ENCODE results near the gene EPDR1. TPM values are rescaled to one million over a fixed set of nuclear protein-coding genes. Genes with fewer than 3 reads are reported as not detected.
A peak's percentile ranks its signal among the peaks of the same experiment; 100 is the strongest.

The EPDR1 gene
- total and polyA plus RNA-seq, 2 of the 4 experiments (the other 2 are of a cell fraction): under 0.01 to 0.09 TPM

DNA sequence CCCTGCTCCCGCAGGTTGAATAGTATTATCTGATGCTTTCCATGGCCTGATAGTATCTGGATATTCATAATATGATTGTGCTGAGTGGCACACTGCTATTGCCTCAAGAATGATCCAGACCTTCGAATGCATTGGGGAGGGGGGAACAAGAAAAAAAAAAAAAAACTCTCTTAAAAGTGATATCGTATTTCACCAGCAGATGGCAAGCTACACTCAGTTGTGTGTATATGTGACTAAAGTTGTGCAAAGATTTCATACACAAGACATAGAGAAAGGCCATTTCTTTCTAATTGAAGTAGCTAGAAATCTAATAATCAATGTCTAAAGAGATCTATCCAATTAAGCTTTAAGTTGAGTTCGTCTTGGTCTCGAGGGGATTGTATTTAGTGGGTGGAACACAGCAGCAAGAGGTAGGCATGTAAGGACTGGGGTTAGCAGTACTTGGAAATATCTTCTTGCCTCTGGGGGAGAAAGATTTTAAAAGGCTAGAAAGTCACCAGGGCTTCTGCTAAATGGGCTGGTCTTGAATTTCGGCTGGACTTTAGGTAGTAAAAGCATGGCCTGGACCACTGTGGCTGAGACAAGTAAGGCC lies 19.1 kb upstream of the EPDR1 start:
- H3K9me1 ChIP-seq (ENCODE audit: insufficient read depth, low read length): no peaks in the 10 kb centered on the region
- no peaks in the 10 kb centered on the region for H3K36me3 ChIP-seq (ENCODE audit: control insufficient read depth, insufficient read depth, low read length)
- no peak overlapping the region for H2BK20ac ChIP-seq (ENCODE audit: low read depth, low read length)
- H2BK120ac ChIP-seq (ENCODE audit: low read depth, low read length): no peak overlapping the region
- WGBS, 2 experiments (ENCODE audit: extremely low coverage in 2 of 2, insufficient read length in 1 of 2): no CpG with 5 or more reads among the region's 6 CpGs
- H2BK15ac ChIP-seq (ENCODE audit: low read depth, low read length): no peak overlapping the region
- H2AK9ac ChIP-seq (replicated peaks; ENCODE audit: low read depth, low read length, poor library complexity): no peak overlapping the region
- no peaks in the 10 kb centered on the region; the same call in 1 of the 2 replicates for H3K4me1 ChIP-seq (ENCODE audit: control insufficient read depth, insufficient read depth, low read length)
- H3K56ac ChIP-seq (ENCODE audit: extremely low read depth, insufficient read depth, low read length): no peak overlapping the region
- no peak overlapping the region for H4K91ac ChIP-seq (ENCODE audit: insufficient read depth, low read depth, low read length)
- H3K27me3 ChIP-seq (ENCODE audit: control insufficient read depth, insufficient read depth, low read length): no peaks in the 10 kb centered on the region
- no peaks in the 10 kb centered on the region for H4K20me1 ChIP-seq (ENCODE audit: insufficient read depth, low read length)
- H3K23ac ChIP-seq (ENCODE audit: low read depth, low read length): no peak overlapping the region
- no peak overlapping the region for H4K5ac ChIP-seq (ENCODE audit: low read depth, low read length)
- no peak overlapping the region for H3K4me3 ChIP-seq (ENCODE audit: insufficient read depth, low read depth, low read length)
- H3K9me3 ChIP-seq (ENCODE audit: control insufficient read depth, insufficient read depth, low read length): peaks cover 2% of the 10 kb centered on the region
- no peak overlapping the region for H4K8ac ChIP-seq (ENCODE audit: low read depth in 2 of 2, low read length in 2 of 2)
- no peak overlapping the region for H2AK5ac ChIP-seq (ENCODE audit: low read depth, low read length)
- ATAC-seq (ENCODE audit: low read depth) (no peak), DNase-seq (peak; percentile 15)
- no peak overlapping the region for H3K4ac ChIP-seq (ENCODE audit: low read depth, low read length)
- H3K9ac ChIP-seq (ENCODE audit: low read depth, low read length): no peak overlapping the region
- no peak overlapping the region for H3K18ac ChIP-seq (ENCODE audit: low read depth, low read length)
- no peak overlapping the region for H3K27ac ChIP-seq (ENCODE audit: insufficient read depth, low read length)
- POLR2A ChIA-PET (ENCODE audit: unreplicated experiment): no interaction called here
- no peaks in the 10 kb centered on the region for H3K79me1 ChIP-seq (ENCODE audit: low read depth in 1 of 2, low read length in 2 of 2)
- in situ Hi-C loops (cut with MboI; ENCODE audit: low sequenced_read_pairs): no loop called here
- TF ChIP-seq RCOR1 (IDR thresholded peaks at IDR 0.05; ENCODE audit: insufficient replicate concordance, low read length) (no peak), RFX5 (IDR thresholded peaks at IDR 0.05; ENCODE audit: low read depth, low read length) (no peak), RAD21 (IDR thresholded peaks at IDR 0.05; ENCODE audit: low read length) (peak; percentile 36; the same call in 1 of the 2 replicates), NFE2L2 (IDR thresholded peaks at IDR 0.05; ENCODE audit: low read depth, low read length) (no peak)
- TF ChIP-seq, protein P1, sequence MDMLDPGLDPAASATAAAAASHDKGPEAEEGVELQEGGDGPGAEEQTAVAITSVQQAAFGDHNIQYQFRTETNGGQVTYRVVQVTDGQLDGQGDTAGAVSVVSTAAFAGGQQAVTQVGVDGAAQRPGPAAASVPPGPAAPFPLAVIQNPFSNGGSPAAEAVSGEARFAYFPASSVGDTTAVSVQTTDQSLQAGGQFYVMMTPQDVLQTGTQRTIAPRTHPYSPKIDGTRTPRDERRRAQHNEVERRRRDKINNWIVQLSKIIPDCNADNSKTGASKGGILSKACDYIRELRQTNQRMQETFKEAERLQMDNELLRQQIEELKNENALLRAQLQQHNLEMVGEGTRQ (IDR thresholded peaks at IDR 0.05; ENCODE audit: low read depth, low read length): no peak
- TF ChIP-seq, protein P2, sequence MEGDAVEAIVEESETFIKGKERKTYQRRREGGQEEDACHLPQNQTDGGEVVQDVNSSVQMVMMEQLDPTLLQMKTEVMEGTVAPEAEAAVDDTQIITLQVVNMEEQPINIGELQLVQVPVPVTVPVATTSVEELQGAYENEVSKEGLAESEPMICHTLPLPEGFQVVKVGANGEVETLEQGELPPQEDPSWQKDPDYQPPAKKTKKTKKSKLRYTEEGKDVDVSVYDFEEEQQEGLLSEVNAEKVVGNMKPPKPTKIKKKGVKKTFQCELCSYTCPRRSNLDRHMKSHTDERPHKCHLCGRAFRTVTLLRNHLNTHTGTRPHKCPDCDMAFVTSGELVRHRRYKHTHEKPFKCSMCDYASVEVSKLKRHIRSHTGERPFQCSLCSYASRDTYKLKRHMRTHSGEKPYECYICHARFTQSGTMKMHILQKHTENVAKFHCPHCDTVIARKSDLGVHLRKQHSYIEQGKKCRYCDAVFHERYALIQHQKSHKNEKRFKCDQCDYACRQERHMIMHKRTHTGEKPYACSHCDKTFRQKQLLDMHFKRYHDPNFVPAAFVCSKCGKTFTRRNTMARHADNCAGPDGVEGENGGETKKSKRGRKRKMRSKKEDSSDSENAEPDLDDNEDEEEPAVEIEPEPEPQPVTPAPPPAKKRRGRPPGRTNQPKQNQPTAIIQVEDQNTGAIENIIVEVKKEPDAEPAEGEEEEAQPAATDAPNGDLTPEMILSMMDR (conservative IDR thresholded peaks at IDR 0.05; ENCODE audit: low read depth, low read length): peak; percentile 47
- H3K14ac ChIP-seq (replicated peaks; ENCODE audit: low read depth, low read length): no peak overlapping the region
- no peak overlapping the region for H2BK5ac ChIP-seq (ENCODE audit: low read depth, low read length, poor library complexity, severe bottlenecking)
- CTCF ChIA-PET: interaction anchor here (0.5 to 1.0 kb wide), 12 partner anchors 8 to 438 kb away, joined by 3 to 8 read pairs (median 3); no protein-coding TSS in a partner anchor
- H2AFZ ChIP-seq (replicated peaks; ENCODE audit: low read length, poor library complexity): no peak overlapping the region
- no peak overlapping the region for H3K4me2 ChIP-seq (ENCODE audit: low read depth, low read length)
- intact Hi-C loops (cut with micrococcal nuclease): loop anchor here (5.0 kb wide), 1 partner anchor 471 kb away; no protein-coding TSS in a partner anchor
- no TSS peak for BruUV-seq (replicated peaks)
- dilution Hi-C loops (cut with HindIII; ENCODE audit: low sequenced_read_pairs, unreplicated experiment): no loop called here
